Measurements from ENCODE around the gene DENND1B.

DNA sequence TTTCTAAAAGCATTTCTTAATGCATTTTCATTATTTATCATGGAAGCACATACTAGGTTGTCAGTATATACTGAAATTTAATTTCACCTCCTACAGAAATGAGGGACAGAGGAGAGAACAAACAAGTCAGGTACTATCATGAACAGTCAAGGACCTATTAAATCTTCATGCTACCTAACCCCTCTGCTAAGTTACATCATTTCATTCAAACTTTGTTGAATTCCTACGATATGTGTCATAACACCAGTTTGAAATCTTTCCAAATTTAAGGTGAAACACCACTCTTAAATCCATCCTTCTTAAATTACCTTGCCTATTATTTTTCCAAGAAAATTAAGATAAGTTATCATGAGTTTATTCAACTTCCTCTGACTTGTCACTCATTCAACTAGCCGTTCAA, 78.9 kb downstream of the DENND1B start:
- TF ChIP-seq, protein P1, sequence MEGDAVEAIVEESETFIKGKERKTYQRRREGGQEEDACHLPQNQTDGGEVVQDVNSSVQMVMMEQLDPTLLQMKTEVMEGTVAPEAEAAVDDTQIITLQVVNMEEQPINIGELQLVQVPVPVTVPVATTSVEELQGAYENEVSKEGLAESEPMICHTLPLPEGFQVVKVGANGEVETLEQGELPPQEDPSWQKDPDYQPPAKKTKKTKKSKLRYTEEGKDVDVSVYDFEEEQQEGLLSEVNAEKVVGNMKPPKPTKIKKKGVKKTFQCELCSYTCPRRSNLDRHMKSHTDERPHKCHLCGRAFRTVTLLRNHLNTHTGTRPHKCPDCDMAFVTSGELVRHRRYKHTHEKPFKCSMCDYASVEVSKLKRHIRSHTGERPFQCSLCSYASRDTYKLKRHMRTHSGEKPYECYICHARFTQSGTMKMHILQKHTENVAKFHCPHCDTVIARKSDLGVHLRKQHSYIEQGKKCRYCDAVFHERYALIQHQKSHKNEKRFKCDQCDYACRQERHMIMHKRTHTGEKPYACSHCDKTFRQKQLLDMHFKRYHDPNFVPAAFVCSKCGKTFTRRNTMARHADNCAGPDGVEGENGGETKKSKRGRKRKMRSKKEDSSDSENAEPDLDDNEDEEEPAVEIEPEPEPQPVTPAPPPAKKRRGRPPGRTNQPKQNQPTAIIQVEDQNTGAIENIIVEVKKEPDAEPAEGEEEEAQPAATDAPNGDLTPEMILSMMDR (optimal IDR thresholded peaks at IDR 0.05 in 1 of 3, IDR thresholded peaks at IDR 0.05 in 1 of 3, conservative IDR thresholded peaks at IDR 0.05 in 1 of 3; ENCODE audit: extremely low read depth in 1 of 3, insufficient read depth in 2 of 3, low read length in 3 of 3) = no peak
- TF ChIP-seq EZH2 (IDR thresholded peaks at IDR 0.05; ENCODE audit: low read length) = no peak
